ENCODE measurements around the gene C21orf58.

DNA sequence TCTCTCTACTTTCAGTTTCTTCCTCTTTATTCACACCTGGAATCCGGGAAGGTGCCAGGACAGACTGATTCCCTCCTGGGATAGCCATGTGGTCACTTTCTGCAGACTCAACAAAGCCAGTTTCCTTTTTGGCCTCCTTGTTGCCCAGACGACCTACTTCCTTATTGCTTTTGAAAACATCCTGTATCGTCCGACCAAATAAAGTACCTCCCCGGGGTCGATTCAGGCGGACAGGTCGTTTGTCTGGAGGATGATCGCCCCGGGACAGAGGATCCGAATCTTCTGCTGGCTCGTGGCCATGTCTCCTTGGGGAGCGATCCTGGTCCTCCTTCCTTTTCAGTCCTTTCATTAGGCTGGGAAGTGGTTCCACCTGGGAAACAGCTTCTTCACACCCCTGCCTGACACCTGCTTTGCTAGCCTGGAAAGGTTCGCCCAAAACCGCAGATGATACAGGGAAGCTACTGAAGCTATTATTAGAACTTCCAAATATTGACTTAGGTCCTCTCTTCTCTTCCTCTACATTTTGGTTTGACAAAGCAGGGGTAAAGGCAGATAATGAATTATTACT is 39.5 kb downstream of the C21orf58 start:
- TF ChIP-seq, protein P1, sequence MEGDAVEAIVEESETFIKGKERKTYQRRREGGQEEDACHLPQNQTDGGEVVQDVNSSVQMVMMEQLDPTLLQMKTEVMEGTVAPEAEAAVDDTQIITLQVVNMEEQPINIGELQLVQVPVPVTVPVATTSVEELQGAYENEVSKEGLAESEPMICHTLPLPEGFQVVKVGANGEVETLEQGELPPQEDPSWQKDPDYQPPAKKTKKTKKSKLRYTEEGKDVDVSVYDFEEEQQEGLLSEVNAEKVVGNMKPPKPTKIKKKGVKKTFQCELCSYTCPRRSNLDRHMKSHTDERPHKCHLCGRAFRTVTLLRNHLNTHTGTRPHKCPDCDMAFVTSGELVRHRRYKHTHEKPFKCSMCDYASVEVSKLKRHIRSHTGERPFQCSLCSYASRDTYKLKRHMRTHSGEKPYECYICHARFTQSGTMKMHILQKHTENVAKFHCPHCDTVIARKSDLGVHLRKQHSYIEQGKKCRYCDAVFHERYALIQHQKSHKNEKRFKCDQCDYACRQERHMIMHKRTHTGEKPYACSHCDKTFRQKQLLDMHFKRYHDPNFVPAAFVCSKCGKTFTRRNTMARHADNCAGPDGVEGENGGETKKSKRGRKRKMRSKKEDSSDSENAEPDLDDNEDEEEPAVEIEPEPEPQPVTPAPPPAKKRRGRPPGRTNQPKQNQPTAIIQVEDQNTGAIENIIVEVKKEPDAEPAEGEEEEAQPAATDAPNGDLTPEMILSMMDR (IDR thresholded peaks at IDR 0.05) = no peak
- no peak for TF ChIP-seq EP300 (IDR thresholded peaks at IDR 0.05)
- TF ChIP-seq POLR2A (IDR thresholded peaks at IDR 0.05) = no peak

Measured in upper lobe of left lung (tissue), 4 donors.